NCI-H748 treated with DMSO at 0.1 percent for 48 hours (cell line): ENCODE data around the gene ZAR1L.
"Not testable (repeated sequence)": the region's sequence is repeated elsewhere in the genome, so short reads cannot be mapped to it uniquely, and the experiment has no call there.

Experiments
- DNase-seq: peaks from one replicate; lab custom pipeline; 2025; lab: John Stamatoyannopoulos, UW

The ZAR1L gene

DNA sequence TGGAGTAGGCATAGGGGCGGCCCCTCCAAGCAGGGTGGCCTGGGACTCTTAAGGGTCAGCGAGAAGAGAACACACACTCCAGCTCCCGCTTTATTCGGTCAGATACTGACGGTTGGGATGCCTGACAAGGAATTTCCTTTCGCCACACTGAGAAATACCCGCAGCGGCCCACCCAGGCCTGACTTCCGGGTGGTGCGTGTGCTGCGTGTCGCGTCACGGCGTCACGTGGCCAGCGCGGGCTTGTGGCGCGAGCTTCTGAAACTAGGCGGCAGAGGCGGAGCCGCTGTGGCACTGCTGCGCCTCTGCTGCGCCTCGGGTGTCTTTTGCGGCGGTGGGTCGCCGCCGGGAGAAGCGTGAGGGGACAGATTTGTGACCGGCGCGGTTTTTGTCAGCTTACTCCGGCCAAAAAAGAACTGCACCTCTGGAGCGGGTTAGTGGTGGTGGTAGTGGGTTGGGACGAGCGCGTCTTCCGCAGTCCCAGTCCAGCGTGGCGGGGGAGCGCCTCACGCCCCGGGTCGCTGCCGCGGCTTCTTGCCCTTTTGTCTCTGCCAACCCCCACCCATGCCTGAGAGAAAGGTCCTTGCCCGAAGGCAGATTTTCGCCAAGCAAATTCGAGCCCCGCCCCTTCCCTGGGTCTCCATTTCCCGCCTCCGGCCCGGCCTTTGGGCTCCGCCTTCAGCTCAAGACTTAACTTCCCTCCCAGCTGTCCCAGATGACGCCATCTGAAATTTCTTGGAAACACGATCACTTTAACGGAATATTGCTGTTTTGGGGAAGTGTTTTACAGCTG lies at the start of gene ZAR1L, which contains the start of gene BRCA2:
Gene ZAR1L (minus strand): TSS at position 126 of the 790 bp plus-strand sequence. CDS start 3,438 bp downstream, outside the sequence.
Gene BRCA2 (plus strand): TSS at position 271 of the 790 bp plus-strand sequence. CDS start 953 bp downstream, outside the sequence.
- DNase-seq = peak; percentile 95

DNA sequence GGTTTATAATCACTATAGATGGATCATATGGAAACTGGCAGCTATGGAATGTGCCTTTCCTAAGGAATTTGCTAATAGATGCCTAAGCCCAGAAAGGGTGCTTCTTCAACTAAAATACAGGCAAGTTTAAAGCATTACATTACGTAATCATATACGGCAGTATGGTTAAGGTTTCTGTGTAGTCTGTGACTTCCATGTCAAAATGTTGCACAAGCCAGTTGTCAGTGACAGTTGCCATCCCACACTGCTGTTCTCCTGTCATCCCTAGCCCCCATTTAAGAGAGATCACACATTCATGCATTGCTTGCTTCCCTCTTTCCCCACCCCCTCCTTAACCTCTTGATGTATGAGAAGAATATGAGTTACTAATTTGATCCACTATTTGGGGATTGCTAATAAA lies 47.4 kb upstream of the ZAR1L start:
- no peak for DNase-seq

- not testable (repeated sequence) for DNase-seq
Measured at GRCh38 chr13:32355935-32356334, 40.8 kb upstream of the ZAR1L start.

GRCh38 chr13:32354040-32354439 lies 38.9 kb upstream of the ZAR1L start:
- DNase-seq = no peak

DNA sequence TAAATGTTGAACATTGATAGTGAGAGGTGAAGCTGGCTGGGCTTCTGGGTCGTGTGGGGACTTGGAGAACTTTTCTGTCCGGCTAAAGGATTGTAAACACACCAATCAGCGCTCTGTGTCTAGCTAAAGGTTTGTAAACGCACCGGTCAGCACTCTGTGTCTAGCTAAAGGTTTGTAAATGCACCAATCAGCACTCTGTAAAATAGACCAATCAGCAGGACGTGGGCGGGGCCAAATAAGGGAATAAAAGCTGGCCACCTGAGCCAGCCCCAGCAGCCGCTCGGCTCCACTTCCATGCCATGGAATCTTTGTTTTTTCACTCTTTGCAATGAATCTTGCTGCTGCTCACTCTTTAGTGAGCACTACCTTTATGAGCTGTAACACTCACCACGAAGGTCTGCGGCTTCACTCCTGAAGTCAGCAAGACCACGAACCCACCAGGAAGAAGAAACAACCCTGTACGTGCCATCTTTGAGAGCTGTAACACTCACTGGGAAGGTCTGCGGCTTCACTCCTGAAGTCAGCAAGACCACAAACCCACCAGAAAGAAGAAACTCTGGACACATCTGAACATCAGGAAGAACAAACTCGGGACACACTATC lies 35.8 kb upstream of the ZAR1L start:
- DNase-seq = not testable (repeated sequence)

GRCh38 chr13:32347651-32348050 lies 32.5 kb upstream of the ZAR1L start:
- no peak for DNase-seq

DNA sequence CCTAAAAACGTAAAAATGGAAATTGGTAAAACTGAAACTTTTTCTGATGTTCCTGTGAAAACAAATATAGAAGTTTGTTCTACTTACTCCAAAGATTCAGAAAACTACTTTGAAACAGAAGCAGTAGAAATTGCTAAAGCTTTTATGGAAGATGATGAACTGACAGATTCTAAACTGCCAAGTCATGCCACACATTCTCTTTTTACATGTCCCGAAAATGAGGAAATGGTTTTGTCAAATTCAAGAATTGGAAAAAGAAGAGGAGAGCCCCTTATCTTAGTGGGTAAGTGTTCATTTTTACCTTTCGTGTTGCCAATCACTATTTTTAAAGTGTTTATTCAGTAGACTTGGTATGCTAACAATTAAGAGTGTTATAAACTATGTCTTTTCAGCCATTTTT lies 25.8 kb upstream of the ZAR1L start:
- DNase-seq = no peak

- no peak for DNase-seq
Measured at GRCh38 chr13:32334671-32335070, 19.5 kb upstream of the ZAR1L start.

- DNase-seq = no peak
Measured at GRCh38 chr13:32330441-32330840, 15.3 kb upstream of the ZAR1L start.

DNA sequence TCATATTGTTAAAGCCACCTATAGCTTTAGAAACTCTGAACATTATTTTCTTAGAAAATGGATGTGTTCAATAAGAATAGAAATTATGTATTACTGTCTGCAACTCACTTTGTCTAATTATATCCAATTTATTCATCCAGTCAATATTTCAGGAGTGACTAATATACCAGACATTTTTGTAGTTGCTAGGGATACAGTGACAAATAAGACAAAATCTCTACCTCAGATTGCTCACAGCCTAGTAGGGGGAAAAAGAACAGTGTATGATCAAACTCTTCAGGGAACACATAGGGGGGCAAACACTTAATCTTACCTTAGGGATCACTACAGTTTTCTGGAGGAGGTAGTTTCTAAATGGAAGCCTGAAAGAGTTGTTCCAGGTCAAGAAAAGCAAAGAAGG lies 8.7 kb upstream of the ZAR1L start:
- DNase-seq = no peak

- DNase-seq = peak; percentile 95
Measured at GRCh38 chr13:32320528-32320927, 5.4 kb upstream of the ZAR1L start.

DNA sequence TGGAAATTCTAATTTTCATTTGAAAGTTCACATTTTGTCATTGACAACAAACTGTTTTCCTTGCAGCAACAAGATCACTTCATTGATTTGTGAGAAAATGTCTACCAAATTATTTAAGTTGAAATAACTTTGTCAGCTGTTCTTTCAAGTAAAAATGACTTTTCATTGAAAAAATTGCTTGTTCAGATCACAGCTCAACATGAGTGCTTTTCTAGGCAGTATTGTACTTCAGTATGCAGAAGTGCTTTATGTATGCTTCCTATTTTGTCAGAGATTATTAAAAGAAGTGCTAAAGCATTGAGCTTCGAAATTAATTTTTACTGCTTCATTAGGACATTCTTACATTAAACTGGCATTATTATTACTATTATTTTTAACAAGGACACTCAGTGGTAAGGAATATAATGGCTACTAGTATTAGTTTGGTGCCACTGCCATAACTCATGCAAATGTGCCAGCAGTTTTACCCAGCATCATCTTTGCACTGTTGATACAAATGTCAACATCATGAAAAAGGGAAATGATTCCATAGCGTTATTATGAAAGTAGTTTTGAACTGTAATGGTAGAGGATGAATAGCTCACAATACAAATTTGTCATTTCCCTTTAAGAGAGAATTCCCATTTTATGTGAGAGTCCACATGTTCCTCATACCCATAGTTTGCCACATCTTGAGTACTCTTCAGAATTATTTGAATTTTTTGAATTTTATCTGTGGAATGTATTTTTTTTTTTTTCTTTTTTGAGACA lies 2.7 kb upstream of the ZAR1L start:
- DNase-seq = no peak

DNA sequence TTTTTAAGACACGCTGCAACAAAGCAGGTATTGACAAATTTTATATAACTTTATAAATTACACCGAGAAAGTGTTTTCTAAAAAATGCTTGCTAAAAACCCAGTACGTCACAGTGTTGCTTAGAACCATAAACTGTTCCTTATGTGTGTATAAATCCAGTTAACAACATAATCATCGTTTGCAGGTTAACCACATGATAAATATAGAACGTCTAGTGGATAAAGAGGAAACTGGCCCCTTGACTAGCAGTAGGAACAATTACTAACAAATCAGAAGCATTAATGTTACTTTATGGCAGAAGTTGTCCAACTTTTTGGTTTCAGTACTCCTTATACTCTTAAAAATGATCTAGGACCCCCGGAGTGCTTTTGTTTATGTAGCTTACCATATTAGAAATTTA lies 1.3 kb upstream of the ZAR1L start:
- no peak for DNase-seq

DNA sequence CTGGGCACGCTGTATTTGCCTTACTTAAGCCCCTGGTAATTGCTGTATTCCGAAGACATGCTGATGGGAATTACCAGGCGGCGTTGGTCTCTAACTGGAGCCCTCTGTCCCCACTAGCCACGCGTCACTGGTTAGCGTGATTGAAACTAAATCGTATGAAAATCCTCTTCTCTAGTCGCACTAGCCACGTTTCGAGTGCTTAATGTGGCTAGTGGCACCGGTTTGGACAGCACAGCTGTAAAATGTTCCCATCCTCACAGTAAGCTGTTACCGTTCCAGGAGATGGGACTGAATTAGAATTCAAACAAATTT lies 821 bp upstream of the ZAR1L start:
- peak; percentile 95 for DNase-seq

DNA sequence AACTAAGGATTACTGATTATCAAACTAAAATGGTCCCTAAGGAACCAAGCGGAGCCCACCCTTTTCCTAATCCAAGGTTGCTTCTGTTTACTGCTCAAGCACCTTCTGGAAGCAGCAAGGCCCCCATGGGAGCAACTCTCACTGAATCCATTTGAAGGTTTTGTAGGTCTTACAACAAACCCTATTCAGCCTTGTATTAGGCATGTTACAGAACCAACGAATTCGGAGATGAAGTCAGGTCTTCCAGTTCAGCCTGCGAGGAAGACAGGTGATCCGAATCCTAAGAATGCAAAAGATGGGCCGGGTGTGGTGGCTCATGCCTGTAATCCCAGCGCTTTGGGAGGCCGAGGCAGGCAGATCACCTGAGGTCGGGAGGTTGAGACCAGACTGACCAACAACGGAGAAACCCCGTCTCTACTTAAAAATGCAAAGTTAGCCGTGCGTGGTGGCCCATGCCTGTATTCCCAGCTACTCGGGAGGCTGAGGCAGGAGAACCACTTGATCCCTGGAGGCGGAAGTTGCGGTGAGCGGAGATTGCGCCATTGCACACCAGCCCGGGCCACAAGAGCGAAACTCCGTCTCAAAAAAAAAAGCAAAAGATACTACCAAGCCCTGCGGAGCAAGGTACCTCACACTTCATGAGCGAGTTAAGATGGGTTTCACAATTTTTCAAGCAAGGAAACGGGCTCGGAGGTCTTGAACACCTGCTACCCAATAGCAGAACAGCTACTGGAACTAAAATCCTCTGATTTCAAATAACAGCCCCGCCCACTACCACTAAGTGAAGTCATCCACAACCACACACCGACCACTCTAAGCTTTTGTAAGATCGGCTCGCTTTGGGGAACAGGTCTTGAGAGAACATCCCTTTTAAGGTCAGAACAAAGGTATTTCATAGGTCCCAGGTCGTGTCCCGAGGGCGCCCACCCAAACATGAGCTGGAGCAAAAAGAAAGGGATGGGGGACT lies 609 bp downstream of the ZAR1L start:
- no peak for DNase-seq

- DNase-seq = no peak
Measured at GRCh38 chr13:32311188-32311897, 3.8 kb downstream of the ZAR1L start.

GRCh38 chr13:32310134-32310706 lies 4.9 kb downstream of the ZAR1L start:
- DNase-seq = peak; percentile 70

- DNase-seq = no peak
Measured at GRCh38 chr13:32309312-32310133, 5.6 kb downstream of the ZAR1L start.

- no peak for DNase-seq
Measured at GRCh38 chr13:32305646-32306045, 9.5 kb downstream of the ZAR1L start.

GRCh38 chr13:32302461-32302860 lies 12.7 kb downstream of the ZAR1L start:
- no peak for DNase-seq
